Cardiac muscle cell (in vitro differentiated cells and primary cell): Measurements from ENCODE around the gene SLC6A3. TPM values are rescaled to one million over a fixed set of nuclear protein-coding genes. Genes with fewer than 3 reads are reported as not detected.

Experiments used
- DNase-seq, 2 donors: peaks; one replicate each; pipeline versions ENCODE4 v3.0.0 to v3.0.0-alpha.2; 2010 to 2017; ENCODE audit warnings: low read depth in 1 of 2, low spot score in 1 of 2
- H3K27ac ChIP-seq: fragments of 200-600 bp; sonication (generic); 2 replicates; pipeline ENCODE4 v1.5.1; 2016
- H3K27me3 ChIP-seq: fragments of 200-600 bp; sonication (generic); 2 replicates; pipeline ENCODE4 v1.6.0; 2016; ENCODE audit warnings: control low read depth
- H3K36me3 ChIP-seq: fragments of 200-600 bp; sonication (generic); 2 replicates; pipeline ENCODE4 v1.5.1; 2016; ENCODE audit warnings: control low read depth
- H3K4me1 ChIP-seq: fragments of 200-600 bp; sonication (generic); 2 replicates; pipeline ENCODE4 v1.8.1; 2017; ENCODE audit warnings: low read depth, mild to moderate bottlenecking, mixed run types
- H3K4me3 ChIP-seq: fragments of 200-600 bp; sonication (generic); 2 replicates; pipeline ENCODE4 v1.5.1; 2016; ENCODE audit warnings: mild to moderate bottlenecking
- H3K9me3 ChIP-seq: fragments of 200-600 bp; sonication (generic); 2 replicates; pipeline ENCODE4 v1.5.1; 2017; ENCODE audit warnings: low read depth, mild to moderate bottlenecking, control low read depth
- polyA plus RNA-seq: library from polyadenylated mRNA; unstranded; fragments of >200 nt; fragmentation: Nextera tagmentation; extraction: Ambion mirVana; gene quantifications from 2 replicates; pipeline ENCODE4 v1.2.1, GENCODE V29; 2016
- total RNA-seq: library from RNA; depleted of rRNA; stranded (reverse); fragments of >200 nt; gene quantifications from 2 replicates; pipeline ENCODE4 v1.2.3, GENCODE V29; 2016
- TF ChIP-seq, protein P1 (sequence below): IDR thresholded peaks from 2 replicates; pipeline ENCODE4 v1.5.1; 2012; ENCODE audit warnings: low read depth, mild to moderate bottlenecking, low read length

Gene SLC6A3
- total and polyA plus RNA-seq, 2 experiments from 2014 or later, result not detected

GRCh38 chr5:1417586-1418225 is 27.5 kb downstream of the SLC6A3 start:
- Histone ChIP-seq H3K27me3 (no peaks in the 10 kb centered on the region), H3K4me1 (no peaks in the 10 kb centered on the region), H3K9me3 (no peaks in the 10 kb centered on the region), H3K4me3 (no peak overlapping the region), H3K27ac (no peak overlapping the region), H3K36me3 (no peaks in the 10 kb centered on the region)
- DNase-seq, result no peak
- TF ChIP-seq, protein P1, sequence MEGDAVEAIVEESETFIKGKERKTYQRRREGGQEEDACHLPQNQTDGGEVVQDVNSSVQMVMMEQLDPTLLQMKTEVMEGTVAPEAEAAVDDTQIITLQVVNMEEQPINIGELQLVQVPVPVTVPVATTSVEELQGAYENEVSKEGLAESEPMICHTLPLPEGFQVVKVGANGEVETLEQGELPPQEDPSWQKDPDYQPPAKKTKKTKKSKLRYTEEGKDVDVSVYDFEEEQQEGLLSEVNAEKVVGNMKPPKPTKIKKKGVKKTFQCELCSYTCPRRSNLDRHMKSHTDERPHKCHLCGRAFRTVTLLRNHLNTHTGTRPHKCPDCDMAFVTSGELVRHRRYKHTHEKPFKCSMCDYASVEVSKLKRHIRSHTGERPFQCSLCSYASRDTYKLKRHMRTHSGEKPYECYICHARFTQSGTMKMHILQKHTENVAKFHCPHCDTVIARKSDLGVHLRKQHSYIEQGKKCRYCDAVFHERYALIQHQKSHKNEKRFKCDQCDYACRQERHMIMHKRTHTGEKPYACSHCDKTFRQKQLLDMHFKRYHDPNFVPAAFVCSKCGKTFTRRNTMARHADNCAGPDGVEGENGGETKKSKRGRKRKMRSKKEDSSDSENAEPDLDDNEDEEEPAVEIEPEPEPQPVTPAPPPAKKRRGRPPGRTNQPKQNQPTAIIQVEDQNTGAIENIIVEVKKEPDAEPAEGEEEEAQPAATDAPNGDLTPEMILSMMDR, result no peak

DNA sequence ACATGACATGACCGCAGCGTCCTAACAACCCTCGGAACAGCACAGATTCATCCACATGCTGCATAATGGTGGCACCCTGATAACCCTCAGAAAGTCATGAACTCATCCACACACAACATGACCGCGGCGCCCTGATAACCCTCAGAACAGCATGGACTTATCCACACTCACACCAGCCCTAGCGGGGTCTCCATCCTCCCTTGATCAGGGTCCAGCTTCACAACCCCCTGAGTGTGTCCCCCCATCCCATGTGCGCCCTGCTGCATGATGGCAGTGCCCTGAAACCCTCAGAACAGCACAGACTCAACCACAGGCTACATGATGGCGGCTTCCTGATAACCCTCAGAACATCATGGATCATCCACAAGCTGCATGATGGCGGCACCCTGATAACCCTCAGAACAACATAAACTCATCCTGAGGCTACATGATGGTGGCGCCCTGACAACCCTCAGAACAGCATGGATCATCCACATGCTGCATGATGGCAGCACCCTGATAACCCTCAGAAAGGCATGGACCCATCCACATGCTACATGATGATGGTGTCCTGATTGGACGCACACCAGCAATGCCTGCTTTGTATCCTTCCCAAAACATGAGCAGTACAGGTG is 28.3 kb downstream of the SLC6A3 start:
- no peaks in the 10 kb centered on the region for H3K36me3 ChIP-seq
- no peaks in the 10 kb centered on the region for H3K9me3 ChIP-seq
- no peak overlapping the region for H3K4me3 ChIP-seq
- no peaks in the 10 kb centered on the region for H3K27me3 ChIP-seq
- H3K4me1 ChIP-seq, result no peaks in the 10 kb centered on the region
- DNase-seq, result no peak
- TF ChIP-seq, protein P1, result no peak
- H3K27ac ChIP-seq, result no peak overlapping the region

DNA sequence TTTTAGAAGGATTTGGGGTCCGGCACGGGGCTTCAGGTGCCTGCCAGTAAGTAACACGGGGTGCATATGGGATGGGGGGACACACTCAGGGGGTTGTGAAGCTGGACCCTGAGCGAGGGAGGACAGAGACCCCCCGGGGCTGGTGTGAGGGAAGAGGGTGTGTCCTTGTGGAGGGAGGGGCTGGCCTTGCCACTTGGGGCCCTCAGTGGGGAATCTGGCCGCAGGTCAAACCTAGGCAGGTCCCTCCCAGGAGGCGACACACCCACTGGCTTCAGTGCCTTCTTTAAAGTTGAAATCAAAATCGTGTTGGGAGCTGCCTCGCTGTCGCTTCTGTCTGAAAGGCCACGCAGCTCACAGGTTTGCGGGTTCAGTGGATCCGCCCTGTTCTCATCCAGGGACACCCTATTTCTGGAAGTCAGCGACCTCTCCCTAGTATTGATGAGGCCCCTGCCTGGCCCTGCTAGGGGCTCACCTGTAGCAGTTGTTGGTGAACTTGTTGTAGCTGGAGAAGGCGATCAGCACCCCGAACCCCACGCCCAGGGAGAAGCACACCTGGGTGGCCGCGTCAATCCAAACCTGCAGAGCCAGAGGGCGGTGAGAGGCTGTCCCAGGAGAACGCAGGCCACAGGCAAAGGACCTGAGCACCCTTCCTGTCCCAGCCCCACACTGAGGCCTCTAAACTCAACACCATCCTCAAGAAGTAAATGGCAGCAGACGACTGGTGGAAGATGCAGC is 29.4 kb downstream of the SLC6A3 start:
- Histone ChIP-seq H3K36me3 (no peaks in the 10 kb centered on the region), H3K9me3 (no peaks in the 10 kb centered on the region), H3K27me3 (no peaks in the 10 kb centered on the region), H3K4me3 (no peak overlapping the region), H3K4me1 (no peaks in the 10 kb centered on the region), H3K27ac (no peak overlapping the region)
- DNase-seq, result no peak
- TF ChIP-seq, protein P1, result no peak

DNA sequence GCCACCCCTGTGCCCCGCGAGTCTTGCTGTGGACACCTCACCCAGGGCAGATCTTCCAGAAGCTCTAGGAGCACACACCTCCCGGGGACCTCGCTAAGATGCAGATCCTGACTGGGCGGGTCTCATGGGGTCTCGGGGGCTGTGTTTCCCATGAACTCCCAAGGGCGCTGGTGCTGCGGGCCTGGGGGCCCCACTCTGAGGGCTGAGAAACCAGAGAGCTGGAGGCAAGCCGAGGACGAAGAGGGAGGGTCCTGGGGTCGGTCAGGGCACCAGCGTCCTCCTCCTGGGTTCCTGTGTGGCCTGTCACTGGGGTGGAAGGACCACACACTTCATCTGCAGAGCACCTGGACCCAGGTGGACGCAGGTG is 30.2 kb downstream of the SLC6A3 start:
- Histone ChIP-seq H3K4me1 (no peaks in the 10 kb centered on the region), H3K27me3 (no peaks in the 10 kb centered on the region), H3K36me3 (no peaks in the 10 kb centered on the region), H3K4me3 (no peak overlapping the region), H3K9me3 (no peaks in the 10 kb centered on the region), H3K27ac (no peak overlapping the region)
- DNase-seq, result no peak
- TF ChIP-seq, protein P1, result no peak

DNA sequence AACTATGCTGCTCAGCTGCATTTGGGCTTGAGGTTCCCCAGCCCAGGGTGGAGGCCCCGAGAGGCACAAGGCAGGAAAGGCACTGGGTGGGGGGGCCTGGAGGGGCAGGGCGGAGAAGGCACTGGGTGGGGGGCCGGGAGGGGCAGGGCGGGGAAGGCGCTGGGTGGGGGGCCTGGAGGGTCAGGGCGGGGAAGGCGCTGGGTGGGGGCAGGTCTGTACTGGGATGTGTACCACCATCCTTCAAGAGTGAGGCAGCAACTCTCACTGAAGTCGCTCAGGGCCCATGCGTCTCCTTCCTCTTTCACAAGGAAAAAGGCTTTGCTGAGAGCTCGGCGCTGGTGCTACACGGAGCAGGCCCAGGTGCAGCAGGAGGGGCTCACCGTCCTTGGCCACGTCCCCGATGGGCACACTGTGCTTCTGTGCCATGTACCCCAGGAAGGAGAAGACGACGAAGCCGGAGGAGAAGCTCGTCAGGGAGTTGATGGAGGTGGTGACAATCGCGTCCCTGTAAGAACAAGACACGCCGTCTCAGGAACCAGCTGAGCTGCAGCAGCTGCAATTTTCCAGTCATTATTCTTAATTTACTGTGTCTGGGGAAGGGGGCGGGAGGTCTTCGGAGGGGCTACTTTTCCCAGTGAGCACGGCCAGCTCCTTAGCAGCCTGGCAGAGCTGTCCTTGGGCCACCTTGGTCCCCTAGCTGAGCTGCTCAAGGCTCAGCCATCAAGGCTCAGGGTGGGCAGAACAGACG is 30.8 kb downstream of the SLC6A3 start:
- Histone ChIP-seq H3K4me3 (no peak overlapping the region), H3K27me3 (no peaks in the 10 kb centered on the region), H3K27ac (no peak overlapping the region), H3K36me3 (no peaks in the 10 kb centered on the region), H3K9me3 (no peaks in the 10 kb centered on the region), H3K4me1 (no peaks in the 10 kb centered on the region)
- TF ChIP-seq, protein P1, result no peak
- no peak for DNase-seq
